ENCODE data around the gene CEP104. TPM values are rescaled to one million over a fixed set of nuclear protein-coding genes. Genes with fewer than 3 reads are reported as not detected.

Gene CEP104
- total and polyA plus RNA-seq, 2 experiments from 2014 or later, result 20.5 to 32.2 TPM

GRCh38 chr1:3902571-3903091 lies 45.6 kb upstream of the CEP104 start:
- Histone ChIP-seq H3K4me2 (no peak overlapping the region), H3K4me3 (no peak overlapping the region), H4K20me1 (replicated peaks; ENCODE audit: insufficient read depth) (no peaks in the 10 kb centered on the region), H3K79me2 (replicated peaks; ENCODE audit: insufficient read depth) (peaks cover 18% of the 10 kb centered on the region), H3K4me1 (ENCODE audit: insufficient read depth) (0 out of 2 replicates have a peak, but pooled peaks cover 4% of the 10 kb centered on the region), H2AFZ (no peak overlapping the region), H3K9me2 (ENCODE audit: insufficient read depth) (no peaks in the 10 kb centered on the region), H3K36me3 (ENCODE audit: insufficient read depth) (no peaks in the 10 kb centered on the region), H3K27me3 (ENCODE audit: insufficient read depth) (no peaks in the 10 kb centered on the region), H3F3A (replicated peaks; ENCODE audit: low read depth) (peaks cover 3% of the 10 kb centered on the region; the same call in 1 of the 2 replicates), H3K27ac (ENCODE audit: low read depth) (no peak overlapping the region)
- Mint-ChIP-seq H3K27me3 (ENCODE audit: insufficient read depth, low read depth, poor library complexity) (peaks cover 10% of the 10 kb centered on the region), H3K4me3 (no peak overlapping the region), H3K36me3 (ENCODE audit: low read depth) (peaks cover 3% of the 10 kb centered on the region; the same call in 2 of the 3 replicates), H3K9me3 (peaks cover 8% of the 10 kb centered on the region; the same call in 2 of the 3 replicates), H3K4me1 (peaks cover 25% of the 10 kb centered on the region), H3K27ac (no peak overlapping the region)
- no peak for ATAC-seq
- DNase-seq (ENCODE audit: low spot score), result no peak
- no peak for TF ChIP-seq REST (IDR thresholded peaks at IDR 0.05; ENCODE audit: unreplicated experiment)
- no peak for TF ChIP-seq EZH2 (IDR thresholded peaks at IDR 0.05; ENCODE audit: low read depth, unreplicated experiment)
- TF ChIP-seq NANOG (IDR thresholded peaks at IDR 0.05; ENCODE audit: borderline replicate concordance), result no peak
- no peak for TF ChIP-seq ZNF114 (CRISPR knock-in tag; IDR thresholded peaks at IDR 0.05)
- no peak for TF ChIP-seq JUNB (IDR thresholded peaks at IDR 0.05; ENCODE audit: unreplicated experiment)
- no peak for TF ChIP-seq EZH2phosphoT487 (IDR thresholded peaks at IDR 0.05; ENCODE audit: unreplicated experiment)

GRCh38 chr1:3902111-3902511 lies 45.1 kb upstream of the CEP104 start:
- no peaks in the 10 kb centered on the region for H3K36me3 ChIP-seq (ENCODE audit: insufficient read depth)
- DNase-seq (ENCODE audit: low spot score) (no peak), ATAC-seq (no peak)
- peaks cover 3% of the 10 kb centered on the region; the same call in 1 of the 2 replicates for H3F3A ChIP-seq (replicated peaks; ENCODE audit: low read depth)
- no peak overlapping the region for H3K4me2 ChIP-seq
- peaks cover 9% of the 10 kb centered on the region for H3K27me3 Mint-ChIP-seq (ENCODE audit: insufficient read depth, low read depth, poor library complexity)
- no peak overlapping the region for H3K4me3 Mint-ChIP-seq
- no peaks in the 10 kb centered on the region for H3K9me2 ChIP-seq (ENCODE audit: insufficient read depth)
- peaks cover 11% of the 10 kb centered on the region; the same call in 2 of the 3 replicates for H3K9me3 Mint-ChIP-seq
- peaks cover 25% of the 10 kb centered on the region for H3K4me1 Mint-ChIP-seq
- 0 out of 2 replicates have a peak, but pooled peaks cover 1% of the 10 kb centered on the region for H4K20me1 ChIP-seq (replicated peaks; ENCODE audit: insufficient read depth)
- H3K27ac Mint-ChIP-seq, result no peak overlapping the region
- peaks cover 24% of the 10 kb centered on the region for H3K79me2 ChIP-seq (replicated peaks; ENCODE audit: insufficient read depth)
- H3K4me3 ChIP-seq, result no peak overlapping the region
- H3K27me3 ChIP-seq (ENCODE audit: insufficient read depth), result no peaks in the 10 kb centered on the region
- peaks cover 6% of the 10 kb centered on the region; the same call in 2 of the 3 replicates for H3K36me3 Mint-ChIP-seq (ENCODE audit: low read depth)
- no peak overlapping the region for H2AFZ ChIP-seq
- no peak overlapping the region for H3K27ac ChIP-seq (ENCODE audit: low read depth)
- 0 out of 2 replicates have a peak, but pooled peaks cover 4% of the 10 kb centered on the region for H3K4me1 ChIP-seq (ENCODE audit: insufficient read depth)
- no peak for TF ChIP-seq NANOG (IDR thresholded peaks at IDR 0.05; ENCODE audit: borderline replicate concordance)
- TF ChIP-seq ZNF331 (CRISPR knock-in tag; IDR thresholded peaks at IDR 0.05; ENCODE audit: low read depth), result no peak
- no peak for TF ChIP-seq EZH2phosphoT487 (IDR thresholded peaks at IDR 0.05; ENCODE audit: unreplicated experiment)
- TF ChIP-seq JUNB (IDR thresholded peaks at IDR 0.05; ENCODE audit: unreplicated experiment), result no peak
- no peak for TF ChIP-seq STAT1 (IDR thresholded peaks at IDR 0.05; ENCODE audit: unreplicated experiment)
- no peak for TF ChIP-seq REST (IDR thresholded peaks at IDR 0.05; ENCODE audit: unreplicated experiment)
- TF ChIP-seq ETS1 (IDR thresholded peaks at IDR 0.05), result no peak
- no peak for TF ChIP-seq POLR2AphosphoS5 (IDR thresholded peaks at IDR 0.05; ENCODE audit: low read depth)
- no peak for TF ChIP-seq EZH2 (IDR thresholded peaks at IDR 0.05; ENCODE audit: low read depth, unreplicated experiment)
- no peak for TF ChIP-seq CREB1 (CRISPR knock-in tag; IDR thresholded peaks at IDR 0.05; ENCODE audit: low read depth)

All from GM23338 (cell line).